ENCODE measurements around the gene HADH.

- TF ChIP-seq CTCF (IDR thresholded peaks at IDR 0.05) (no peak), POLR2A (IDR thresholded peaks at IDR 0.05) (no peak), POLR2AphosphoS5 (IDR thresholded peaks at IDR 0.05; ENCODE audit: insufficient read depth in 1 of 2, low read depth in 1 of 2) (no peak)
These were observed 19.0 kb downstream of the HADH start for GRCh38 chr4:108008721-108009120.

All from vagina (tissue), 2 donors.